HepG2 (cell line): ENCODE measurements around the gene ZNF37A. TPM values are rescaled to one million over a fixed set of nuclear protein-coding genes. Genes with fewer than 3 reads are reported as not detected.

Source experiments
- ATAC-seq: fragments of 200-7000 bp; cut with Tn5 transposase; 3 replicates; pipeline ENCODE4 v1.9.1; 2020; ENCODE audit warnings: mild to moderate bottlenecking, moderate library complexity
- BruUV-seq: library from RNA; stranded (reverse); fragments of 400-500 nt; replicated peaks from 2 replicates; lab custom pipeline; 2021; lab: Mats Ljungman, UMichigan
- CTCF ChIA-PET: fragments of 300-600 bp; formaldehyde crosslinking; extraction: SDS; loops from one replicate; lab custom pipeline; 2021; ENCODE audit warnings: low total read pairs, inconsistent platforms, low intra/inter-chr PET ratio; lab: Yijun Ruan, JAX
- POLR2A ChIA-PET: fragments of 350-600 bp; sonication (Branson Sonifier 250); formaldehyde crosslinking; loops from one replicate; lab custom pipeline; 2020; ENCODE audit warnings: antibody characterized with exemption, inconsistent platforms; lab: Yijun Ruan, JAX
- DNase-seq: peaks from one replicate; pipeline ENCODE4 v3.0.0-alpha.2; 2015; ENCODE audit warnings: low spot score
- FAIRE-seq: peaks from 3 replicates; lab custom pipeline; 2011; peaks lifted over from hg19 to GRCh38; lab: Jason Lieb, UNC
- H2AFZ ChIP-seq: one replicate; pipeline ENCODE4 v1.6.1; 2011; ENCODE audit warnings: low read length, inconsistent platforms
- H3K27ac ChIP-seq: fragments of 300-600 bp; 3 replicates; pipeline ENCODE4 v1.8.0; 2011; ENCODE audit warnings: mixed run types, mild to moderate bottlenecking, mixed read lengths, low read length, inconsistent platforms; ENCODE audit not compliant: insufficient read depth; ENCODE audit errors: extremely low read length
- H3K27me3 ChIP-seq, 2 experiments: fragments of 200-600 bp in 1 of 2; 2 replicates in 1 of 2; 3 replicates in 1 of 2; pipeline versions ENCODE4 v1.6.0 to v1.8.0; 2011; ENCODE audit warnings: low read length in 2 of 2, mild to moderate bottlenecking in 2 of 2, moderate library complexity in 2 of 2, inconsistent platforms in 1 of 2; ENCODE audit not compliant: insufficient read depth in 2 of 2, control insufficient read depth in 1 of 2
- H3K36me3 ChIP-seq, 2 experiments: fragments of 200-600 bp in 1 of 2; replicated peaks in 1 of 2; 2 replicates in 1 of 2; 3 replicates in 1 of 2; pipeline versions ENCODE4 v1.5.1 to v1.8.0; 2011; ENCODE audit warnings: low read length in 2 of 2, inconsistent platforms in 1 of 2; ENCODE audit not compliant: insufficient read depth in 2 of 2, control insufficient read depth in 1 of 2
- H3K4me1 ChIP-seq: 2 replicates; pipeline ENCODE4 v1.5.1; 2012; ENCODE audit warnings: low read length, inconsistent platforms; ENCODE audit not compliant: insufficient read depth
- H3K4me2 ChIP-seq: 2 replicates; pipeline ENCODE4 v1.6.0; 2011; ENCODE audit warnings: low read depth, low read length, inconsistent platforms
- H3K4me3 ChIP-seq, 3 experiments: fragments of 200-600 bp in 1 of 3; sonication (generic), shearing (Covaris generic) in 1 of 3; replicated peaks in 1 of 3; 2 replicates each; pipeline ENCODE4 v1.5.1; 2011 to 2016; ENCODE audit warnings: low read length in 3 of 3, inconsistent platforms in 2 of 3, low read depth in 2 of 3, mild to moderate bottlenecking in 2 of 3, control low read depth in 1 of 3, mixed read lengths in 1 of 3; ENCODE audit not compliant: insufficient read depth in 1 of 3
- H3K79me2 ChIP-seq: one replicate; pipeline ENCODE4 v1.6.1; 2011; ENCODE audit warnings: low read length, inconsistent platforms; ENCODE audit not compliant: insufficient read depth
- H3K9ac ChIP-seq: 2 replicates; pipeline ENCODE4 v1.6.0; 2011; ENCODE audit warnings: mild to moderate bottlenecking, low read depth, low read length, inconsistent platforms; ENCODE audit not compliant: insufficient read depth
- H3K9me3 ChIP-seq: 2 replicates; pipeline ENCODE4 v1.5.1; 2012; ENCODE audit warnings: mild to moderate bottlenecking, low read length
- H4K20me1 ChIP-seq: 2 replicates; pipeline ENCODE4 v1.6.0; 2011; ENCODE audit warnings: inconsistent platforms, mild to moderate bottlenecking, low read length, moderate library complexity; ENCODE audit not compliant: insufficient read depth
- BRCA1 ChIP-seq: sonication (generic); formaldehyde crosslinking; IDR thresholded peaks from 2 replicates; pipeline ENCODE4 v1.4.0; 2020; ENCODE audit warnings: missing genetic modification reagents
- HBP1 ChIP-seq: IDR thresholded peaks from 2 replicates; pipeline ENCODE4 v1.6.1; 2016; ENCODE audit warnings: low read depth, control low read depth
- HINFP ChIP-seq: sonication (generic); formaldehyde crosslinking; IDR thresholded peaks from 2 replicates; pipeline ENCODE4 v1.4.0; 2020; ENCODE audit warnings: low read depth, mild to moderate bottlenecking, missing genetic modification reagents
- KDM2A ChIP-seq: sonication (generic); formaldehyde crosslinking; IDR thresholded peaks from 2 replicates; pipeline ENCODE4 v1.4.0; 2020; ENCODE audit warnings: low read depth, missing genetic modification reagents, borderline replicate concordance
- KDM4B ChIP-seq: sonication (generic); formaldehyde crosslinking; IDR thresholded peaks from 2 replicates; pipeline ENCODE4 v1.4.0; 2020; ENCODE audit warnings: missing genetic modification reagents
- MLX ChIP-seq: IDR thresholded peaks from 2 replicates; pipeline ENCODE4 v1.6.1; 2016
- MNT ChIP-seq: fragments of 450-650 bp; IDR thresholded peaks from 2 replicates; pipeline ENCODE4 v1.6.1; 2016
- PHF8 ChIP-seq: sonication (generic); formaldehyde crosslinking; IDR thresholded peaks from 2 replicates; pipeline ENCODE4 v1.5.0; 2020; ENCODE audit warnings: missing genetic modification reagents
- SCMH1 ChIP-seq: sonication (generic); formaldehyde crosslinking; IDR thresholded peaks from 2 replicates; pipeline ENCODE4 v1.9.0; 2021; ENCODE audit warnings: missing genetic modification reagents, mild to moderate bottlenecking, borderline replicate concordance
- TAF1 ChIP-seq: sonication (generic); formaldehyde crosslinking; IDR thresholded peaks from 2 replicates; pipeline ENCODE4 v1.4.0; 2020; ENCODE audit warnings: missing genetic modification reagents
- TAF15 ChIP-seq: fragments of 200-400 bp; formaldehyde crosslinking; IDR thresholded peaks from one replicate; pipeline ENCODE4 v1.6.1; 2018; ENCODE audit warnings: mild to moderate bottlenecking, low read depth, low read length; ENCODE audit not compliant: poor library complexity, severe bottlenecking
- ZNF770 ChIP-seq: sonication (generic); formaldehyde crosslinking; IDR thresholded peaks from 2 replicates; pipeline ENCODE4 v1.5.0; 2020; ENCODE audit warnings: mild to moderate bottlenecking, missing genetic modification reagents
- WGBS: methylation state at CpG from one replicate; pipeline ENCODE4 v1.1.6; 2017; ENCODE audit warnings: low lambda C conversion rate; 5-methylcytosine and 5-hydroxymethylcytosine counted together
- in situ Hi-C: cut with HindIII; loops from 2 replicates; pipeline ENCODE4 v1.10.0; 2017; ENCODE audit warnings: low pct_unique_long_range_greater_than_20kb; ENCODE audit not compliant: extremely low pct_ligation_motif_present
- intact Hi-C: fragments of 100-400 bp; cut with micrococcal nuclease; formaldehyde crosslinking; loops from one replicate; pipeline ENCODE4 v1.10.0; 2022; ENCODE audit not compliant: unreplicated experiment
- polyA plus RNA-seq, 8 experiments: library from polyadenylated mRNA; depleted of rRNA in 3 of 8; stranded (reverse) in 7 of 8; unstranded in 1 of 8; fragments of >200 nt; fragmentation: Illumina TruSeq in 4 of 8; extraction: Trizol in 4 of 8; gene quantifications; 2 replicates each; pipeline versions ENCODE4 v1.2.1 to v1.2.3, GENCODE V29; 2011 to 2016; ENCODE audit warnings: low read depth in 4 of 8, missing spikeins in 1 of 8, mixed read lengths in 1 of 8; ENCODE audit not compliant: insufficient read depth in 1 of 8
- total RNA-seq, 5 experiments: library from RNA; depleted of rRNA; stranded (reverse); fragments of >200 nt; fragmentation: Illumina TruSeq; extraction: Trizol; gene quantifications; 2 replicates each; pipeline ENCODE4 v1.2.3, GENCODE V29; 2016; ENCODE audit warnings: low read depth in 1 of 5

ZNF37A gene
- total and polyA plus RNA-seq, 2 of the 13 experiments (the other 11 are each of a cell fraction or from before 2014, with no cell fraction given): 8.0 to 12.6 TPM

GRCh38 chr10:38045129-38045528 is 49.0 kb upstream of the ZNF37A start:
- peaks cover 1 to 6% of the 10 kb centered on the region in 2 experiments; a peak in 2 of 5 replicates for H3K36me3 ChIP-seq
- no peak overlapping the region for H2AFZ ChIP-seq
- ChIA-PET CTCF (no interaction called here), POLR2A (no interaction called here)
- DNase-seq: no peak
- ATAC-seq: no peak
- H3K4me2 ChIP-seq: no peak overlapping the region
- H3K79me2 ChIP-seq: no peaks in the 10 kb centered on the region
- no peak for FAIRE-seq
- no peak for TF ChIP-seq TAF15
- TF ChIP-seq BRCA1 (CRISPR knock-in tag): no peak
- TF ChIP-seq KDM2A: no peak
- TF ChIP-seq MLX (CRISPR knock-in tag): no peak
- no peak for TF ChIP-seq SCMH1
- TF ChIP-seq HBP1 (CRISPR knock-in tag): no peak
- no peak for TF ChIP-seq HINFP (CRISPR knock-in tag)
- no peak for TF ChIP-seq TAF1
- no peak for TF ChIP-seq KDM4B (CRISPR knock-in tag)
- no peak for TF ChIP-seq PHF8 (CRISPR knock-in tag)
- TF ChIP-seq ZNF770 (CRISPR knock-in tag): no peak
- no peak for TF ChIP-seq MNT
- no peaks in the 10 kb centered on the region for H3K4me1 ChIP-seq
- H3K27ac ChIP-seq: no peak overlapping the region
- in situ Hi-C loops (no loop called here), intact Hi-C loops (no loop called here)
- no peak overlapping the region for H3K9ac ChIP-seq
- BruUV-seq: no TSS peak
- H3K4me3 ChIP-seq: no peak overlapping the region
- H4K20me1 ChIP-seq: no peaks in the 10 kb centered on the region
- 79% methylated on average over 2 of the region's 2 CpGs for WGBS
- no peaks in the 10 kb centered on the region for H3K27me3 ChIP-seq
- no peaks in the 10 kb centered on the region for H3K9me3 ChIP-seq
